OCI-LY3 (cell line): ENCODE data around the gene TRO.

Experiments
- H2AFZ ChIP-seq: fragments of 200-600, 300-600 bp; shearing (Covaris generic); 2 replicates; pipeline ENCODE4 v1.6.0; 2014; ENCODE audit warnings: antibody characterized with exemption, low read depth, low read length
- H3K27ac ChIP-seq: fragments of 200-600, 300-600 bp; sonication (generic); 2 replicates; pipeline ENCODE4 v1.5.1; 2014; ENCODE audit warnings: mild to moderate bottlenecking, low read length, moderate library complexity, mixed read lengths
- H3K27me3 ChIP-seq: fragments of 200-600, 300-600 bp; sonication (generic); 2 replicates; pipeline ENCODE4 v1.6.1; 2014; ENCODE audit warnings: low read depth, low read length, mixed read lengths
- H3K36me3 ChIP-seq: fragments of 200-600, 300-600 bp; sonication (generic); replicated peaks from 2 replicates; pipeline ENCODE3; 2014; ENCODE audit warnings: low read depth, low read length, mixed read lengths
- H3K4me1 ChIP-seq: fragments of 300-600, 200-600 bp; sonication (generic); 2 replicates; pipeline ENCODE4 v1.6.1; 2014; ENCODE audit warnings: low read length, mixed read lengths
- H3K4me2 ChIP-seq: fragments of 200-600, 300-600 bp; sonication (generic); 2 replicates; pipeline ENCODE4 v1.6.1; 2014; ENCODE audit warnings: low read length, mixed read lengths
- H3K4me3 ChIP-seq: fragments of 300-600, 200-600 bp; sonication (generic); 2 replicates; pipeline ENCODE4 v1.5.1; 2014; ENCODE audit warnings: antibody characterized with exemption, mild to moderate bottlenecking, low read length, moderate library complexity
- H3K79me2 ChIP-seq: fragments of 300-600, 200-600 bp; shearing (Covaris generic); 2 replicates; pipeline ENCODE4 v1.6.1; 2014; ENCODE audit warnings: mild to moderate bottlenecking, low read length, mixed read lengths
- H3K9ac ChIP-seq: fragments of 300-600, 200-600 bp; shearing (Covaris generic); 2 replicates; pipeline ENCODE4 v1.6.0; 2014; ENCODE audit warnings: mild to moderate bottlenecking, low read length, moderate library complexity
- H3K9me3 ChIP-seq: fragments of 200-600, 300-600 bp; shearing (Covaris generic); 2 replicates; pipeline ENCODE4 v1.6.1; 2014; ENCODE audit warnings: low read length, mixed read lengths; ENCODE audit not compliant: insufficient read depth
- H4K20me1 ChIP-seq: fragments of 200-600, 300-600 bp; sonication (generic); 2 replicates; pipeline ENCODE4 v1.6.1; 2016; ENCODE audit warnings: low read length, mixed read lengths; ENCODE audit not compliant: insufficient read depth
- EZH2phosphoT487 ChIP-seq: fragments of 200-600 bp; shearing (Covaris generic); IDR thresholded peaks from 2 replicates; pipeline ENCODE4 v1.6.1; 2018; ENCODE audit warnings: antibody characterized with exemption, mixed run types, low read depth
- TF ChIP-seq, protein P1 (sequence below): fragments of 200-600, 300-600 bp; sonication (generic); IDR thresholded peaks from 2 replicates; pipeline ENCODE4 v1.5.1; 2014; ENCODE audit warnings: antibody characterized with exemption, low read length, low read depth

Gene TRO

GRCh38 chrX:54979432-54979831 is 58.8 kb downstream of the TRO start:
- Histone ChIP-seq H3K9me3 (no peaks in the 10 kb centered on the region), H4K20me1 (no peaks in the 10 kb centered on the region), H3K4me1 (peaks cover 13% of the 10 kb centered on the region), H3K79me2 (no peaks in the 10 kb centered on the region), H3K4me2 (no peak overlapping the region), H3K9ac (no peak overlapping the region), H3K4me3 (no peak overlapping the region), H2AFZ (no peak overlapping the region; the same call in 1 of the 2 replicates), H3K36me3 (no peaks in the 10 kb centered on the region), H3K27ac (no peak overlapping the region), H3K27me3 (no peaks in the 10 kb centered on the region)
- TF ChIP-seq, protein P1, sequence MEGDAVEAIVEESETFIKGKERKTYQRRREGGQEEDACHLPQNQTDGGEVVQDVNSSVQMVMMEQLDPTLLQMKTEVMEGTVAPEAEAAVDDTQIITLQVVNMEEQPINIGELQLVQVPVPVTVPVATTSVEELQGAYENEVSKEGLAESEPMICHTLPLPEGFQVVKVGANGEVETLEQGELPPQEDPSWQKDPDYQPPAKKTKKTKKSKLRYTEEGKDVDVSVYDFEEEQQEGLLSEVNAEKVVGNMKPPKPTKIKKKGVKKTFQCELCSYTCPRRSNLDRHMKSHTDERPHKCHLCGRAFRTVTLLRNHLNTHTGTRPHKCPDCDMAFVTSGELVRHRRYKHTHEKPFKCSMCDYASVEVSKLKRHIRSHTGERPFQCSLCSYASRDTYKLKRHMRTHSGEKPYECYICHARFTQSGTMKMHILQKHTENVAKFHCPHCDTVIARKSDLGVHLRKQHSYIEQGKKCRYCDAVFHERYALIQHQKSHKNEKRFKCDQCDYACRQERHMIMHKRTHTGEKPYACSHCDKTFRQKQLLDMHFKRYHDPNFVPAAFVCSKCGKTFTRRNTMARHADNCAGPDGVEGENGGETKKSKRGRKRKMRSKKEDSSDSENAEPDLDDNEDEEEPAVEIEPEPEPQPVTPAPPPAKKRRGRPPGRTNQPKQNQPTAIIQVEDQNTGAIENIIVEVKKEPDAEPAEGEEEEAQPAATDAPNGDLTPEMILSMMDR, result no peak
- TF ChIP-seq EZH2phosphoT487, result no peak

DNA sequence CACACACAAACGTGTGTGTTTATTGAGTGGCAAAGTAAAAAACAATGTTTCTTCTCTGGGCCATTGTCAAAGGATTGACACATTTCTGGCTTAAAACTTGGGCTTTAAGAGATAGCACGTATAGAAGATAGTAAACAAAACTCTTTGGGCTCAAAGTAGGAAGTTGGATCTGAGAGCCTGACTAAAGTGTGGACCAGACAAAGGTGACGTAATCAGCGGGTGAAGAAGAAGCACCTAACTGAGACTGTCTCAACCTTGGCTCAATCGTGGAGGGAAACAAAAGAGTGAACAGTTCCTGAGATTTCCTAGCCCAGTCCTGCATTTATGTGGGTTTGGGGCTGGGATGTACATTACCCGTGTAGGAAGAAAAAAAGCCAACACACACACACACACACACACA is 59.7 kb downstream of the TRO start:
- H3K9ac ChIP-seq, result peak overlapping the region; percentile 24; the same call in 1 of the 2 replicates
- no peaks in the 10 kb centered on the region for H3K27me3 ChIP-seq
- H3K79me2 ChIP-seq, result no peaks in the 10 kb centered on the region
- peak overlapping the region; percentile 65 for H3K4me2 ChIP-seq
- TF ChIP-seq, protein P1, result no peak
- TF ChIP-seq EZH2phosphoT487, result no peak
- H4K20me1 ChIP-seq, result no peaks in the 10 kb centered on the region
- H3K4me3 ChIP-seq, result peak overlapping the region; percentile 56
- H3K36me3 ChIP-seq, result no peaks in the 10 kb centered on the region
- H3K4me1 ChIP-seq, result peaks cover 17% of the 10 kb centered on the region
- no peaks in the 10 kb centered on the region for H3K9me3 ChIP-seq
- H2AFZ ChIP-seq, result peak overlapping the region; percentile 78
- peak overlapping the region; percentile 36 for H3K27ac ChIP-seq
